Stimulated activated CD4-positive, alpha-beta T cell treated with anti-CD3 and anti-CD28 coated beads, Interleukin-12 subunit alpha, Interleukin-12 subunit beta, amount 100 ng/mL, for 24 hours (primary cell): ENCODE data around the gene TCEAL7.
"Not testable (repeated sequence)": the region's sequence is repeated elsewhere in the genome, so short reads cannot be mapped to it uniquely, and the experiment has no call there.

Experiments used
- DNase-seq, 2 experiments: peaks; one replicate each; pipeline ENCODE4 v3.0.0-alpha.2; 2020; ENCODE audit warnings: low read depth in 2 of 2

TCEAL7 gene

GRCh38 chrX:103329991-103330390, at the start of gene TCEAL7:
Gene TCEAL7, plus strand, starts transcription at chrX:103330239. Its CDS starts 1,165 bp downstream, at chrX:103331404.
- no peak for DNase-seq

DNA sequence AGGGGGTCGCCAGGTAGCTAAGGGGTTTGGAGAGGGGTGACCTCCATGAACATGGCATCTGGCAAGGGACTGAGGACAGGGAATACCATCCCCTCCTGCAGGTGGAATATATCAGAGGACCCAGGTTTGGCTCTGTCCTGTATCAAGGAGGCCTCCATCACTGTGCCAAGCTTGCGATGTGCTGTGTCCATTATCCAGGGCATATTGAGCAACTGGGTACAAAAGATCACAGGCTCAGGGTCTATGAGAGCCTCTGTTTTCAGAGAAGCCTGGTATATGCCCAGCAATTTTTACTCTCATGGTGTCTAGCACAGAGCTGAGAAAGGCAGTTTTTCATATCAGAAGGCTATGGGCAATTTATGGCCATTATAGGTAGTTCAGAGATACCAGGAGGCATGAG, 36.9 kb upstream of the TCEAL7 start:
- DNase-seq: no peak

GRCh38 chrX:103304705-103305104, 25.3 kb upstream of the TCEAL7 start:
- no peak for DNase-seq

- not testable (repeated sequence) for DNase-seq
These were observed 24.4 kb upstream of the TCEAL7 start for GRCh38 chrX:103305666-103306065.

GRCh38 chrX:103309860-103310554, 20.0 kb upstream of the TCEAL7 start:
- no peak for DNase-seq

- peak; percentile 50 to 74 for DNase-seq
These were observed 19.3 kb upstream of the TCEAL7 start, which contains the start of gene BEX2 for GRCh38 chrX:103310555-103311398. Gene BEX2, minus strand, starts transcription at chrX:103310990. Its CDS starts 1,014 bp downstream, at chrX:103309976.

DNA sequence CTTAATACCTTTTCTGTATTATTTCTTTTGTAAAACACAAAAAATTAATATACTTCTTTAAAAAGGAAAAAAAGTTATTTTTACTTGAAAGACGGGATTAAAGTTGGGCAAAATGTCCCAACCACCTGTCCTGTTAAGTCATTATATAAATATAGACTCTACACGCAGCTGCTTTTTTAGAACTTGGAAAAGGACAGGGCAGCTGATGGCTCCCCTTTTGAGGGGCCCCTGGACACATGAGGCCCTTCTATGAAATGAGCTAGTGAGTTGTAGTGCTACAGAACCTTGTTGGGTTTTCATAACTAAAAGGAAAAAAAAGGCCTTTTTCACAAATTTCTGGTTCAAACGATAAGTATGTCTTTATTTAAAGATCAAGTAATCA, 18.6 kb upstream of the TCEAL7 start:
- DNase-seq: no peak

DNA sequence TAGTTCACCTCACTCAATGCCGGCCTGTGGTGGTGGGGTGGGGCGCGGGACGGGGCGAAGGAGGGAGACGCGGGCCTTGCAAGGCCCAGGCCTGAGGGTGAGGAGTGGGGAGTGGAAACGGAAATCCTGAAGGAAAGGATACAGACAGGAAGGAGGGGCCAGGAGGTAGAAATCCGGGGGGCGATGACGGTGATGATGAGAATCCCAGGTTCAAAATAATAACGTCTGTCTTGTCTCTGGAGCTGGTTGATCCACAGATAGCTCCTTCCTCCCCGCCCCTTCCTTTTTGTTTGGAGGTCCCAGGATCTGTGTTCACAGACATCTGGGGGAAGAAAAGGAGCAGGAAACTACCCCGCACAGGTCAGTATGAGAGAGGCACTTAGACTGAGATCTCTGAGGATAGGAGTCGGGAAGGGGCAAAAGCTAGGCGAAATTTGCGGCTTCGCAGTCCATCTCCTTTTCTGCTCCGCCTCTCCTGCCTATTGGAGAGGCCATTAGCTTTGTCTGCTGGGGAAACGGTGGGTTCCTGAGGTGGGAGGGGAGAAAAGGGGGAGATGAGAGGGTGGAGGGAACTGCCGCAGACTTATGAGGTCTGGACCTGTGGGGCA, 746 bp downstream of the TCEAL7 start:
- no peak for DNase-seq

- no peak for DNase-seq
These were observed 8.6 kb downstream of the TCEAL7 start for GRCh38 chrX:103338663-103339062.

GRCh38 chrX:103343105-103343504, 13.1 kb downstream of the TCEAL7 start:
- peak in 1 of 2 experiments; percentile 13 for DNase-seq

GRCh38 chrX:103344606-103345005, 14.6 kb downstream of the TCEAL7 start:
- no peak for DNase-seq

- DNase-seq: no peak
These were observed 17.8 kb downstream of the TCEAL7 start for GRCh38 chrX:103347682-103348397.

GRCh38 chrX:103356130-103356798, 26.2 kb downstream of the TCEAL7 start, which contains the start of gene TCEAL9:
Gene TCEAL9, plus strand, starts transcription at chrX:103356506. Its CDS starts 1,179 bp downstream, at chrX:103357685.
- no peak for DNase-seq

- no peak for DNase-seq
These were observed 26.8 kb downstream of the TCEAL7 start for GRCh38 chrX:103356858-103357257.

- DNase-seq: no peak
These were observed 27.8 kb downstream of the TCEAL7 start for GRCh38 chrX:103357871-103358270.

DNA sequence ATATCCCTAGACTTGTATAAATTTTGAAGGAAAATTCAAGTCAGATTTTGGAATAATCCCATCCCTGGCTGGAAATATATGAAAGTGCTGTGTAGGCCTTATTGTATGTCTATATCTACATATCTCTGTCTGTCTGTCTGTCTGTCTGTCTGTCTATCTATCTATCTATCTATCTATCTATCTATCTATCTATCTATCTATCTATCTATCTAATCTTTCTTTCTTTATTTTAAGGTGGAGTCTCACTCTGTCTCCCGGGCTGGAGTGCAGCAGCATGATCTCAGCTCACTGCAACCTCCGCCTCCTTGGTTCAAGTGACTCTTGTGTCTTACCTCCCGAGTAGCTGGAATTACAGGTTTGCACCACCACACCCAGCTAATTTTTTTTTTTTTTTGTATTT, 29.6 kb downstream of the TCEAL7 start:
- DNase-seq: not testable (repeated sequence)

DNA sequence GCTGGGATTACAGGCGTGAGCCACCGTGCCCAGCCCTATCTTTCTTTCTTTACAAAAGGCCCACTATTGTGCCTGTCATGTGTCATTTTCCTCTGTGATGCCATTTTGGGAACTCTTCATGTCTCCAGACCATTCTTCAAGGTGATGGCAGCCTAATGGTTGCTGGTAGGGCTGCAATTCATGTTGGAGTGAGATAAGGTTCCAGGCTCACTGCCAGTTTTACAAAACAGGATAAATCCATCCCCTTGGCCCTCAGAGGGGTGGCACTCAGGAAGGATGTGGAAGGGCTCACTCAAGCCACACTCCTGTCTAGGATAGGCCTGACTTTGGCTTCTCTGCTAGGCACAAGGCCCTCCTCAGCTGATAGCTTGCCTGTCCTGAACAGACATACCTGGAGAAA, 30.1 kb downstream of the TCEAL7 start:
- no peak for DNase-seq

GRCh38 chrX:103360916-103361315, 30.9 kb downstream of the TCEAL7 start:
- no peak for DNase-seq

- DNase-seq: no peak
These were observed 31.8 kb downstream of the TCEAL7 start for GRCh38 chrX:103361798-103362197.

GRCh38 chrX:103362474-103362873, 32.4 kb downstream of the TCEAL7 start:
- DNase-seq: no peak

GRCh38 chrX:103363046-103363445, 33.0 kb downstream of the TCEAL7 start:
- DNase-seq: no peak
